Thyroid gland (tissue), 4 donors: ENCODE results near the gene CASKIN2. TPM values are rescaled to one million over a fixed set of nuclear protein-coding genes. Genes with fewer than 3 reads are reported as not detected.

Source experiments
- DNase-seq, 2 donors: peaks; one replicate each; pipeline ENCODE4 v3.0.0-alpha.2; 2019
- H3K27ac ChIP-seq, 3 donors: fragments of 200-600 bp; sonication (generic); 1 replicate in 2 of 3; 2 replicates in 1 of 3; pipeline ENCODE4 v1.5.1; 2016 to 2019; ENCODE audit warnings: mild to moderate bottlenecking in 1 of 3, moderate library complexity in 1 of 3
- H3K27me3 ChIP-seq: fragments of 200-600 bp; sonication (generic); one replicate; pipeline ENCODE4 v1.5.1; 2019
- H3K36me3 ChIP-seq, 2 donors: fragments of 200-600 bp; sonication (generic); one replicate each; pipeline ENCODE4 v1.5.1; 2016 to 2019
- H3K4me1 ChIP-seq, 2 donors: fragments of 200-600 bp; sonication (generic); one replicate each; pipeline ENCODE4 v1.5.1; 2017 to 2019
- H3K4me3 ChIP-seq, 3 donors: fragments of 200-600 bp; sonication (generic); replicated peaks in 1 of 3; 1 replicate in 2 of 3; 2 replicates in 1 of 3; pipeline ENCODE4 v1.5.1; 2016; ENCODE audit warnings: mild to moderate bottlenecking in 1 of 3
- H3K9me3 ChIP-seq: fragments of 200-600 bp; sonication (generic); one replicate; pipeline ENCODE4 v1.5.1; 2017
- CTCF ChIP-seq, 6 experiments: fragments of 200-600 bp in 3 of 6; fragments of 450-650 bp in 3 of 6; sonication (generic) in 3 of 6; IDR thresholded peaks; one replicate each; pipeline ENCODE4 v1.5.1; 2016 to 2019; ENCODE audit warnings: antibody characterized with exemption in 6 of 6, mild to moderate bottlenecking in 2 of 6, inconsistent platforms in 1 of 6, moderate library complexity in 1 of 6
- POLR2A ChIP-seq, 2 donors: fragments of 450-650 bp; IDR thresholded peaks; one replicate each; pipeline ENCODE4 v1.6.1; 2017; ENCODE audit warnings: antibody characterized with exemption in 2 of 2, mild to moderate bottlenecking in 2 of 2, moderate library complexity in 1 of 2
- WGBS, 2 donors: methylation state at CpG; one replicate each; pipeline ENCODE4 v1.1.5; 2017; 5-methylcytosine and 5-hydroxymethylcytosine counted together
- intact Hi-C: fragments of 100-400 bp; cut with DNase I; formaldehyde crosslinking; loops from one replicate; pipeline ENCODE4 v1.15.1; 2023
- total RNA-seq, 4 donors: library from RNA; depleted of rRNA; stranded (reverse); fragments of >200 nt; gene quantifications; one replicate each; pipeline ENCODE4 v1.2.3, GENCODE V29; 2016

Gene CASKIN2
- total RNA-seq, 4 donors from 2014 or later = 15.0 to 87.2 (median 21.7) TPM

GRCh38 chr17:75490173-75490743 lies 25.1 kb downstream of the CASKIN2 start:
- no peak overlapping the region for H3K4me3 ChIP-seq
- H3K36me3 ChIP-seq = peaks cover 20 to 33% of the 10 kb centered on the region in 2 donors
- 63 to 70% methylated on average over 5 to 8 of the region's 14 CpGs for WGBS, 2 donors
- peak in 1 of 2 donors; percentile 32 for DNase-seq
- no peaks in the 10 kb centered on the region for H3K9me3 ChIP-seq
- intact Hi-C loops = no loop called here
- H3K27ac ChIP-seq = peak overlapping the region in 1 of 3 donors; percentile 32
- TF ChIP-seq POLR2A (IDR thresholded peaks at IDR 0.05) (no peak), CTCF (IDR thresholded peaks at IDR 0.05) (no peak)
- peaks cover 0 to 21% of the 10 kb centered on the region in 2 donors for H3K4me1 ChIP-seq
- no peaks in the 10 kb centered on the region for H3K27me3 ChIP-seq

GRCh38 chr17:75489511-75489955 lies 25.8 kb downstream of the CASKIN2 start:
- peaks cover 18 to 26% of the 10 kb centered on the region in 2 donors for H3K36me3 ChIP-seq
- intact Hi-C loops = no loop called here
- peaks cover 0 to 24% of the 10 kb centered on the region in 2 donors for H3K4me1 ChIP-seq
- TF ChIP-seq POLR2A (IDR thresholded peaks at IDR 0.05) (no peak), CTCF (IDR thresholded peaks at IDR 0.05) (no peak)
- no peak overlapping the region for H3K4me3 ChIP-seq
- no peak overlapping the region for H3K27ac ChIP-seq
- H3K27me3 ChIP-seq = no peaks in the 10 kb centered on the region
- H3K9me3 ChIP-seq = no peaks in the 10 kb centered on the region
- DNase-seq = no peak
- WGBS, 2 donors = 71 to 83% methylated on average over 10 to 14 of the region's 14 CpGs

- TF ChIP-seq CTCF (IDR thresholded peaks at IDR 0.05) (no peak), POLR2A (IDR thresholded peaks at IDR 0.05) (no peak)
- H3K27ac ChIP-seq = peak overlapping the region in 1 of 3 donors; percentile 27
- 85 to 89% methylated on average over 17 to 24 of the region's 24 CpGs for WGBS, 2 donors
- no peak overlapping the region for H3K4me3 ChIP-seq
- H3K27me3 ChIP-seq = no peaks in the 10 kb centered on the region
- no peak for DNase-seq
- H3K4me1 ChIP-seq = peaks cover 0 to 24% of the 10 kb centered on the region in 2 donors
- no peaks in the 10 kb centered on the region for H3K9me3 ChIP-seq
- H3K36me3 ChIP-seq = peaks cover 12 to 22% of the 10 kb centered on the region in 2 donors
- intact Hi-C loops = no loop called here
These were observed 26.4 kb downstream of the CASKIN2 start for GRCh38 chr17:75488693-75489510.

- H3K36me3 ChIP-seq = peaks cover 0 to 8% of the 10 kb centered on the region in 2 donors
- no peaks in the 10 kb centered on the region for H3K27me3 ChIP-seq
- peak overlapping the region in 2 of 3 donors; percentile 27 to 41 for H3K27ac ChIP-seq
- TF ChIP-seq CTCF (IDR thresholded peaks at IDR 0.05) = no peak
- no peak for TF ChIP-seq POLR2A (IDR thresholded peaks at IDR 0.05)
- no peak for DNase-seq
- H3K4me3 ChIP-seq = no peak overlapping the region
- 77% methylated on average over 10 to 12 of the region's 12 CpGs for WGBS, 2 donors
- H3K4me1 ChIP-seq = peaks cover 0 to 24% of the 10 kb centered on the region in 2 donors
- intact Hi-C loops = no loop called here
- no peaks in the 10 kb centered on the region for H3K9me3 ChIP-seq
These were observed 27.8 kb downstream of the CASKIN2 start for GRCh38 chr17:75487351-75488070.
